Fibroblast of gingiva (primary cell): ENCODE data around the gene HNRNPU.
A peak's percentile ranks its signal among the peaks of the same experiment; 100 is the strongest.

Experiments used
- DNase-seq: peaks from one replicate; pipeline ENCODE4 v3.0.0-alpha.2; 2011; ENCODE audit warnings: low read depth

Gene HNRNPU

GRCh38 chr1:244864253-244865027 is at the start of gene HNRNPU:
Gene HNRNPU, minus strand, starts transcription at chr1:244864543. Its CDS starts 236 bp downstream, at chr1:244864307.
- peak; percentile 98 for DNase-seq

- no peak for DNase-seq
Measured at GRCh38 chr1:244913806-244914205, 49.5 kb upstream of the HNRNPU start.

GRCh38 chr1:244904119-244904518 is 39.8 kb upstream of the HNRNPU start:
- DNase-seq: no peak

- no peak for DNase-seq
Measured at GRCh38 chr1:244901400-244902015, 37.2 kb upstream of the HNRNPU start.

GRCh38 chr1:244897476-244898254 is 33.3 kb upstream of the HNRNPU start:
- no peak for DNase-seq

- peak; percentile 24 for DNase-seq
Measured at GRCh38 chr1:244896550-244896949, 32.2 kb upstream of the HNRNPU start.

GRCh38 chr1:244893836-244894235 is 29.5 kb upstream of the HNRNPU start:
- DNase-seq: no peak

- no peak for DNase-seq
Measured at GRCh38 chr1:244887281-244887680, 22.9 kb upstream of the HNRNPU start.

GRCh38 chr1:244881552-244882280 is 17.4 kb upstream of the HNRNPU start:
- DNase-seq: no peak

- no peak for DNase-seq
Measured at GRCh38 chr1:244878681-244879080, 14.3 kb upstream of the HNRNPU start.

GRCh38 chr1:244876228-244876910 is 12.0 kb upstream of the HNRNPU start:
- no peak for DNase-seq

- DNase-seq: no peak
Measured at GRCh38 chr1:244874974-244875579, 10.7 kb upstream of the HNRNPU start.

GRCh38 chr1:244869950-244870349 is 5.6 kb upstream of the HNRNPU start:
- no peak for DNase-seq

GRCh38 chr1:244869364-244869827 is 5.1 kb upstream of the HNRNPU start:
- no peak for DNase-seq

- no peak for DNase-seq
Measured at GRCh38 chr1:244868484-244869363, 4.4 kb upstream of the HNRNPU start.

GRCh38 chr1:244866355-244866754 is 2.0 kb upstream of the HNRNPU start:
- no peak for DNase-seq

- no peak for DNase-seq
Measured at GRCh38 chr1:244865820-244866219, 1.5 kb upstream of the HNRNPU start.

- no peak for DNase-seq
Measured at GRCh38 chr1:244865028-244865371, 657 bp upstream of the HNRNPU start.

- DNase-seq: no peak
Measured at GRCh38 chr1:244863491-244864252, 671 bp downstream of the HNRNPU start.
